Measurements from ENCODE around the gene RAE1. TPM values are rescaled to one million over a fixed set of nuclear protein-coding genes. Genes with fewer than 3 reads are reported as not detected.

The RAE1 gene
- total and polyA plus RNA-seq, 2 experiments from 2014 or later: 35.4 to 43.3 TPM

GRCh38 chr20:57417830-57418780, 67.0 kb downstream of the RAE1 start:
- H3K27ac ChIP-seq (ENCODE audit: low read depth): no peak overlapping the region
- no peak overlapping the region for H3K4me2 ChIP-seq
- no peaks in the 10 kb centered on the region for H3K27me3 ChIP-seq (ENCODE audit: insufficient read depth)
- Mint-ChIP-seq H3K27ac (no peak overlapping the region), H3K27me3 (ENCODE audit: insufficient read depth, low read depth, poor library complexity) (peaks cover 6% of the 10 kb centered on the region), H3K9me3 (no peaks in the 10 kb centered on the region), H3K4me1 (no peaks in the 10 kb centered on the region), H3K36me3 (ENCODE audit: low read depth) (no peaks in the 10 kb centered on the region), H3K4me3 (no peak overlapping the region)
- no peaks in the 10 kb centered on the region for H3K79me2 ChIP-seq (replicated peaks; ENCODE audit: insufficient read depth)
- H3K9me2 ChIP-seq (ENCODE audit: insufficient read depth): no peaks in the 10 kb centered on the region
- no peak overlapping the region for H3K4me3 ChIP-seq
- no peak for TF ChIP-seq NANOG (IDR thresholded peaks at IDR 0.05; ENCODE audit: borderline replicate concordance)
- no peak for TF ChIP-seq CTCF (conservative IDR thresholded peaks at IDR 0.05; ENCODE audit: low read depth in 2 of 2)
- TF ChIP-seq CREB1 (CRISPR knock-in tag; IDR thresholded peaks at IDR 0.05; ENCODE audit: low read depth): no peak
- TF ChIP-seq EZH2phosphoT487 (IDR thresholded peaks at IDR 0.05; ENCODE audit: unreplicated experiment): no peak
- no peak for TF ChIP-seq ZNF114 (CRISPR knock-in tag; IDR thresholded peaks at IDR 0.05)
- TF ChIP-seq ETS1 (IDR thresholded peaks at IDR 0.05): no peak
- TF ChIP-seq ZNF331 (CRISPR knock-in tag; IDR thresholded peaks at IDR 0.05; ENCODE audit: low read depth): no peak
- no peak for TF ChIP-seq JUNB (IDR thresholded peaks at IDR 0.05; ENCODE audit: unreplicated experiment)
- TF ChIP-seq STAT1 (IDR thresholded peaks at IDR 0.05; ENCODE audit: unreplicated experiment): no peak
- TF ChIP-seq ZNF462 (CRISPR knock-in tag; IDR thresholded peaks at IDR 0.05): no peak
- TF ChIP-seq REST (IDR thresholded peaks at IDR 0.05; ENCODE audit: unreplicated experiment): no peak
- no peak for TF ChIP-seq EZH2 (IDR thresholded peaks at IDR 0.05; ENCODE audit: low read depth, unreplicated experiment)
- TF ChIP-seq POLR2AphosphoS5 (IDR thresholded peaks at IDR 0.05; ENCODE audit: low read depth): no peak
- no peak overlapping the region for H2AFZ ChIP-seq
- ATAC-seq (no peak), DNase-seq (ENCODE audit: low spot score) (no peak)
- H3K4me1 ChIP-seq (ENCODE audit: insufficient read depth): no peaks in the 10 kb centered on the region
- no peaks in the 10 kb centered on the region for H3K36me3 ChIP-seq (ENCODE audit: insufficient read depth)
- H3F3A ChIP-seq (replicated peaks; ENCODE audit: low read depth): no peaks in the 10 kb centered on the region
- no peaks in the 10 kb centered on the region for H4K20me1 ChIP-seq (replicated peaks; ENCODE audit: insufficient read depth)
